A549 (cell line): ENCODE results near the gene LIMS1.

Experiments
- CHD4 ChIP-seq: fragments of 200-600 bp; sonication (generic); IDR thresholded peaks from 2 replicates; pipeline ENCODE4 v1.6.1; 2016; ENCODE audit warnings: antibody characterized with exemption, mild to moderate bottlenecking, borderline replicate concordance
- CTCF ChIP-seq: fragments of >200 bp; sonication (Bioruptor Twin); formaldehyde crosslinking; IDR thresholded peaks from 3 replicates; pipeline ENCODE4 v1.5.1; 2016
- FOSL2 ChIP-seq, 2 experiments: fragments of 450-650 bp in 1 of 2; fragments of >200 bp in 1 of 2; sonication (Bioruptor Twin) in 1 of 2; formaldehyde crosslinking; IDR thresholded peaks; 2 replicates each; pipeline versions ENCODE4 v1.5.0 to v1.6.1; 2016 to 2020; ENCODE audit warnings: mild to moderate bottlenecking in 1 of 2, moderate library complexity in 1 of 2
- JUNB ChIP-seq: fragments of >200 bp; sonication (Bioruptor Twin); formaldehyde crosslinking; IDR thresholded peaks from 2 replicates; pipeline ENCODE4 v1.6.1; 2016
- MAFK ChIP-seq: fragments of 450-650 bp; IDR thresholded peaks from 2 replicates; pipeline ENCODE4 v1.6.1; 2014; ENCODE audit not compliant: partially characterized antibody
- MAX ChIP-seq: IDR thresholded peaks from 2 replicates; pipeline ENCODE4 v1.6.1; 2012
- POLR2A ChIP-seq: IDR thresholded peaks from 2 replicates; pipeline ENCODE4 v1.6.1; 2012; ENCODE audit warnings: mild to moderate bottlenecking, low read length

GRCh38 chr2:108616751-108617161, 82.5 kb downstream of the LIMS1 start:
- no peak for TF ChIP-seq CTCF
- no peak for TF ChIP-seq JUNB
- TF ChIP-seq MAFK, result no peak
- TF ChIP-seq MAX, result no peak
- no peak for TF ChIP-seq POLR2A
- TF ChIP-seq FOSL2 (IDR thresholded peaks at IDR 0.05), result no peak
- no peak for TF ChIP-seq FOSL2 (CRISPR knock-in tag; IDR thresholded peaks at IDR 0.05)
- no peak for TF ChIP-seq CHD4
